ENCODE data around the gene GSTM5.

GSTM5 gene

GRCh38 chr1:109722908-109723691 lies 11.0 kb downstream of the GSTM5 start:
- Histone ChIP-seq H3K4me1 (ENCODE audit: insufficient read depth, low read length, severe bottlenecking) (no peaks in the 10 kb centered on the region), H3K4me2 (ENCODE audit: low read length) (no peak overlapping the region), H3K9me2 (ENCODE audit: low read depth, low read length) (no peaks in the 10 kb centered on the region), H3K9ac (ENCODE audit: low read length) (no peak overlapping the region), H3K27me3 (ENCODE audit: insufficient read depth, low read length) (peaks cover 3% of the 10 kb centered on the region; the same call in 1 of the 2 replicates), H4K20me1 (ENCODE audit: insufficient read depth, low read length) (no peaks in the 10 kb centered on the region), H3K4me3 (ENCODE audit: low read depth, low read length, poor library complexity, severe bottlenecking) (no peak overlapping the region), H3F3A (ENCODE audit: insufficient read depth, low read length) (no peaks in the 10 kb centered on the region), H3K9me3 (ENCODE audit: low read length) (no peaks in the 10 kb centered on the region), H3K27ac (ENCODE audit: low read depth, low read length, poor library complexity, severe bottlenecking) (no peak overlapping the region), H3K36me3 (ENCODE audit: insufficient read depth, low read length) (no peaks in the 10 kb centered on the region), H3K79me2 (ENCODE audit: insufficient read depth, low read length) (no peaks in the 10 kb centered on the region), H2AFZ (ENCODE audit: low read length) (no peak overlapping the region)
- TF ChIP-seq EZH2 (IDR thresholded peaks at IDR 0.05; ENCODE audit: borderline replicate concordance, low read length) (no peak), CTCF (IDR thresholded peaks at IDR 0.05; ENCODE audit: low read length) (no peak)

GRCh38 chr1:109724933-109725332 lies 12.9 kb downstream of the GSTM5 start:
- H3K9ac ChIP-seq (ENCODE audit: low read length) = no peak overlapping the region
- H2AFZ ChIP-seq (ENCODE audit: low read length) = no peak overlapping the region
- TF ChIP-seq CTCF (IDR thresholded peaks at IDR 0.05; ENCODE audit: low read length) (no peak), EZH2 (IDR thresholded peaks at IDR 0.05; ENCODE audit: borderline replicate concordance, low read length) (no peak)
- H3K27me3 ChIP-seq (ENCODE audit: insufficient read depth, low read length) = peaks cover 3% of the 10 kb centered on the region; the same call in 1 of the 2 replicates
- no peak overlapping the region for H3K4me2 ChIP-seq (ENCODE audit: low read length)
- H3K9me3 ChIP-seq (ENCODE audit: low read length) = no peaks in the 10 kb centered on the region
- no peak overlapping the region for H3K27ac ChIP-seq (ENCODE audit: low read depth, low read length, poor library complexity, severe bottlenecking)
- no peaks in the 10 kb centered on the region for H4K20me1 ChIP-seq (ENCODE audit: insufficient read depth, low read length)
- H3K9me2 ChIP-seq (ENCODE audit: low read depth, low read length) = no peaks in the 10 kb centered on the region
- H3K36me3 ChIP-seq (ENCODE audit: insufficient read depth, low read length) = no peaks in the 10 kb centered on the region
- H3K79me2 ChIP-seq (ENCODE audit: insufficient read depth, low read length) = no peaks in the 10 kb centered on the region
- no peaks in the 10 kb centered on the region for H3F3A ChIP-seq (ENCODE audit: insufficient read depth, low read length)
- no peaks in the 10 kb centered on the region for H3K4me1 ChIP-seq (ENCODE audit: insufficient read depth, low read length, severe bottlenecking)
- H3K4me3 ChIP-seq (ENCODE audit: low read depth, low read length, poor library complexity, severe bottlenecking) = no peak overlapping the region

GRCh38 chr1:109725510-109725909 lies 13.5 kb downstream of the GSTM5 start:
- Histone ChIP-seq H3K9ac (ENCODE audit: low read length) (no peak overlapping the region), H3K9me3 (ENCODE audit: low read length) (no peaks in the 10 kb centered on the region), H4K20me1 (ENCODE audit: insufficient read depth, low read length) (no peaks in the 10 kb centered on the region), H3K9me2 (ENCODE audit: low read depth, low read length) (no peaks in the 10 kb centered on the region), H3K4me3 (ENCODE audit: low read depth, low read length, poor library complexity, severe bottlenecking) (no peak overlapping the region), H3K27me3 (ENCODE audit: insufficient read depth, low read length) (peaks cover 3% of the 10 kb centered on the region; the same call in 1 of the 2 replicates), H3K27ac (ENCODE audit: low read depth, low read length, poor library complexity, severe bottlenecking) (no peak overlapping the region), H2AFZ (ENCODE audit: low read length) (no peak overlapping the region), H3K79me2 (ENCODE audit: insufficient read depth, low read length) (no peaks in the 10 kb centered on the region), H3F3A (ENCODE audit: insufficient read depth, low read length) (no peaks in the 10 kb centered on the region), H3K4me1 (ENCODE audit: insufficient read depth, low read length, severe bottlenecking) (no peaks in the 10 kb centered on the region), H3K36me3 (ENCODE audit: insufficient read depth, low read length) (no peaks in the 10 kb centered on the region), H3K4me2 (ENCODE audit: low read length) (no peak overlapping the region)
- TF ChIP-seq CTCF (IDR thresholded peaks at IDR 0.05; ENCODE audit: low read length) (no peak), EZH2 (IDR thresholded peaks at IDR 0.05; ENCODE audit: borderline replicate concordance, low read length) (no peak)

Data from OCI-LY1 (cell line).